B cell (primary cell): ENCODE data around the gene ABI3BP. TPM values are rescaled to one million over a fixed set of nuclear protein-coding genes. Genes with fewer than 3 reads are reported as not detected.

Experiments used
- ATAC-seq: fragments of 200-7000 bp; cut with Tn5 transposase; one replicate; pipeline ENCODE4 v1.10.0; 2021; ENCODE audit warnings: low read depth, mild to moderate bottlenecking, moderate number of reproducible peaks, moderate library complexity
- CTCF ChIA-PET: fragments of 350-600 bp; sonication (Branson Sonifier 250); formaldehyde crosslinking; loops from one replicate; lab custom pipeline; 2021; ENCODE audit warnings: antibody characterized with exemption, inconsistent platforms; lab: Charles Lee
- POLR2A ChIA-PET: fragments of 350-600 bp; sonication (Branson Sonifier 250); formaldehyde crosslinking; loops from one replicate; lab custom pipeline; 2021; ENCODE audit warnings: antibody characterized with exemption; lab: Charles Lee
- DNase-seq: peaks from one replicate; pipeline ENCODE4 v3.0.0; 2013
- H2AFZ ChIP-seq: 2 replicates; pipeline ENCODE4 v1.6.1; 2012; ENCODE audit warnings: mild to moderate bottlenecking, low read depth, low read length; ENCODE audit not compliant: insufficient read depth, poor library complexity, severe bottlenecking
- H3K27ac ChIP-seq, 2 donors: 1 replicate in 1 of 2; 2 replicates in 1 of 2; pipeline ENCODE4 v1.5.1; 2012 to 2013; ENCODE audit warnings: low read length in 2 of 2, mild to moderate bottlenecking in 2 of 2, moderate library complexity in 1 of 2
- H3K27me3 ChIP-seq, 4 experiments: fragments of 200-600 bp in 1 of 4; sonication (generic) in 1 of 4; replicated peaks in 1 of 4; 1 replicate in 2 of 4; 2 replicates in 2 of 4; pipeline versions ENCODE4 v1.6.1 to v1.7.0; 2013 to 2016; ENCODE audit warnings: low read length in 3 of 4, mild to moderate bottlenecking in 2 of 4, mixed read lengths in 1 of 4, moderate library complexity in 1 of 4; ENCODE audit not compliant: insufficient read depth in 4 of 4, control insufficient read depth in 3 of 4; ENCODE audit errors: control extremely low read depth in 1 of 4
- H3K36me3 ChIP-seq, 2 experiments: replicated peaks in 1 of 2; 1 replicate in 1 of 2; 2 replicates in 1 of 2; pipeline versions ENCODE4 v1.6.1 to v1.7.1; 2013; ENCODE audit warnings: low read length in 1 of 2; ENCODE audit not compliant: insufficient read depth in 2 of 2, control insufficient read depth in 1 of 2; ENCODE audit errors: control extremely low read depth in 1 of 2, extremely low read depth in 1 of 2
- H3K4me1 ChIP-seq, 2 donors: fragments of 200-600 bp in 1 of 2; sonication (generic) in 1 of 2; 1 replicate in 1 of 2; 2 replicates in 1 of 2; pipeline versions ENCODE4 v1.5.1 to v1.6.1; 2013 to 2017; ENCODE audit warnings: low read length in 2 of 2; ENCODE audit not compliant: control insufficient read depth in 2 of 2, insufficient read depth in 2 of 2
- H3K4me2 ChIP-seq: replicated peaks from 2 replicates; pipeline ENCODE3; 2012; ENCODE audit warnings: mild to moderate bottlenecking, low read depth, low read length; ENCODE audit not compliant: poor library complexity, severe bottlenecking
- H3K4me3 ChIP-seq, 5 experiments: fragments of 200-600 bp in 1 of 5; sonication (generic) in 1 of 5; 1 replicate in 3 of 5; 2 replicates in 2 of 5; pipeline versions ENCODE4 v1.5.1 to v1.7.0; 2011 to 2016; ENCODE audit warnings: low read length in 4 of 5, mild to moderate bottlenecking in 4 of 5, low read depth in 2 of 5, control low read depth in 1 of 5, moderate library complexity in 1 of 5; ENCODE audit not compliant: insufficient read depth in 1 of 5; ENCODE audit errors: control extremely low read depth in 1 of 5, extremely low read depth in 1 of 5
- H3K79me2 ChIP-seq: fragments of 200-600 bp; sonication (generic); one replicate; pipeline ENCODE4 v1.6.0; 2016; ENCODE audit warnings: low read length; ENCODE audit not compliant: control insufficient read depth, insufficient read depth
- H3K9ac ChIP-seq: fragments of 200-600 bp; sonication (generic); 2 replicates; pipeline ENCODE4 v1.6.1; 2017; ENCODE audit warnings: mild to moderate bottlenecking, low read length, moderate library complexity
- H3K9me3 ChIP-seq, 3 donors: one replicate each; pipeline versions ENCODE4 v1.6.1 to v1.7.1; 2013; ENCODE audit warnings: low read length in 2 of 3; ENCODE audit not compliant: control insufficient read depth in 2 of 3, insufficient read depth in 1 of 3; ENCODE audit errors: control extremely low read depth in 1 of 3
- H4K20me1 ChIP-seq: 2 replicates; pipeline ENCODE4 v1.6.0; 2012; ENCODE audit warnings: mild to moderate bottlenecking, low read length; ENCODE audit not compliant: insufficient read depth, control insufficient read depth, poor library complexity, severe bottlenecking
- H3K27ac Mint-ChIP-seq: one replicate; pipeline ENCODE4 v1.8.0; 2021; ENCODE audit warnings: mixed read lengths
- H3K27me3 Mint-ChIP-seq: one replicate; pipeline ENCODE4 v1.8.0; 2021; ENCODE audit warnings: mixed read lengths
- H3K4me1 Mint-ChIP-seq: one replicate; pipeline ENCODE4 v1.8.0; 2021; ENCODE audit warnings: mixed read lengths
- H3K4me3 Mint-ChIP-seq: one replicate; pipeline ENCODE4 v1.8.0; 2021; ENCODE audit warnings: mixed read lengths
- H3K9me3 Mint-ChIP-seq: one replicate; pipeline ENCODE4 v1.8.0; 2022; ENCODE audit warnings: mixed read lengths; ENCODE audit not compliant: insufficient read depth
- CTCF ChIP-seq: fragments of 200-600 bp; IDR thresholded peaks from one replicate; pipeline ENCODE4 v1.8.0; 2022; ENCODE audit warnings: antibody characterized with exemption, mild to moderate bottlenecking
- EZH2 ChIP-seq: IDR thresholded peaks from 2 replicates; pipeline ENCODE4 v1.6.1; 2012; ENCODE audit warnings: borderline replicate concordance, low read depth, mild to moderate bottlenecking, moderate library complexity, low read length; ENCODE audit not compliant: insufficient read depth, poor library complexity, severe bottlenecking
- WGBS: methylation state at CpG from one replicate; pipeline ENCODE4 v1.1.5; 2013; ENCODE audit warnings: missing lambda C conversion rate; ENCODE audit not compliant: insufficient coverage; 5-methylcytosine and 5-hydroxymethylcytosine counted together
- intact Hi-C: fragments of 100-400 bp; cut with micrococcal nuclease; formaldehyde crosslinking; loops from one replicate; pipeline ENCODE4 v1.10.0; 2022
- polyA plus RNA-seq: library from polyadenylated mRNA; depleted of rRNA; stranded (reverse); fragments of >200 nt; gene quantifications from 2 replicates; pipeline ENCODE4 v1.2.3, GENCODE V29; 2012
- total RNA-seq, 2 donors: library from RNA; stranded (reverse); fragments of 120-200 nt in 1 of 2; gene quantifications; 1 replicate in 1 of 2; 2 replicates in 1 of 2; pipeline versions ENCODE4 v1.2.3 to v1.2.4, GENCODE V29; 2013 to 2022

Gene ABI3BP
- total and polyA plus RNA-seq, 2 donors (not counting 1 experiment from before 2014, with no cell fraction given): not detected

- Mint-ChIP-seq H3K9me3 (no peaks in the 10 kb centered on the region), H3K4me3 (no peak overlapping the region), H3K27me3 (no peaks in the 10 kb centered on the region), H3K27ac (no peak overlapping the region), H3K4me1 (no peaks in the 10 kb centered on the region)
- Histone ChIP-seq H3K9me3 (no peaks in the 10 kb centered on the region), H3K4me3 (no peak overlapping the region), H3K36me3 (no peaks in the 10 kb centered on the region), H3K79me2 (no peaks in the 10 kb centered on the region), H3K9ac (no peak overlapping the region), H3K4me1 (no peaks in the 10 kb centered on the region), H3K4me2 (no peak overlapping the region), H2AFZ (no peak overlapping the region), H3K27ac (no peak overlapping the region), H3K27me3 (no peaks in the 10 kb centered on the region), H4K20me1 (no peaks in the 10 kb centered on the region)
- CTCF ChIA-PET: no interaction called here
- no peak for TF ChIP-seq EZH2
- TF ChIP-seq CTCF: no peak
- DNase-seq (no peak), ATAC-seq (no peak)
- POLR2A ChIA-PET: no interaction called here
- intact Hi-C loops: no loop called here
These were observed 8.9 kb downstream of the ABI3BP start for GRCh38 chr3:100984308-100984707.

- no peaks in the 10 kb centered on the region for H3K79me2 ChIP-seq
- 84% methylated on average over 4 of the region's 4 CpGs for WGBS
- H4K20me1 ChIP-seq: no peaks in the 10 kb centered on the region
- H3K27me3 ChIP-seq: no peaks in the 10 kb centered on the region
- Mint-ChIP-seq H3K27ac (no peak overlapping the region), H3K9me3 (no peaks in the 10 kb centered on the region), H3K27me3 (no peaks in the 10 kb centered on the region), H3K4me3 (no peak overlapping the region), H3K4me1 (no peaks in the 10 kb centered on the region)
- ATAC-seq (no peak), DNase-seq (no peak)
- no peak for TF ChIP-seq CTCF
- no peak for TF ChIP-seq EZH2
- H3K9me3 ChIP-seq: no peaks in the 10 kb centered on the region
- H3K27ac ChIP-seq: no peak overlapping the region
- H3K36me3 ChIP-seq: no peaks in the 10 kb centered on the region
- H3K9ac ChIP-seq: no peak overlapping the region
- POLR2A ChIA-PET: no interaction called here
- H2AFZ ChIP-seq: no peak overlapping the region
- CTCF ChIA-PET: no interaction called here
- intact Hi-C loops: no loop called here
- no peak overlapping the region for H3K4me3 ChIP-seq
- no peaks in the 10 kb centered on the region for H3K4me1 ChIP-seq
- no peak overlapping the region for H3K4me2 ChIP-seq
These were observed 10.5 kb downstream of the ABI3BP start for GRCh38 chr3:100982710-100983109.
